ENCODE measurements around the gene TAF11.
A peak's percentile ranks its signal among the peaks of the same experiment; 100 is the strongest.

The TAF11 gene

GRCh38 chr6:34834789-34835518 lies 52.9 kb downstream of the TAF11 start:
- intact Hi-C loops (cut with DNase I), result no loop called here

GRCh38 chr6:34832942-34833341 lies 54.9 kb downstream of the TAF11 start:
- peak in 1 of 42 donors; percentile 13 for DNase-seq
- intact Hi-C loops (cut with DNase I), result no loop called here

More at GRCh38 chr6:34834789-34835518, 52.9 kb downstream of the TAF11 start:
- peak in 1 of 42 donors; percentile 27 for DNase-seq

GRCh38 chr6:34829137-34829536 lies 58.7 kb downstream of the TAF11 start:
- intact Hi-C loops (cut with DNase I), result no loop called here
- peak in 1 of 42 donors; percentile 5 for DNase-seq

All from head of caudate nucleus (tissue), 42 donors.